Dendritic cell treated with granulocyte-macrophage colony-stimulating factor and Interleukin-4, amounts not matched to agents 40 ng/mL and 50 ng/mL, for 4 days (primary cell): ENCODE data around the gene RNLS.
A peak's percentile ranks its signal among the peaks of the same experiment; 100 is the strongest.

Source experiments
- H3K27ac Mint-ChIP-seq: one replicate; pipeline ENCODE4 v1.8.0; 2022; ENCODE audit warnings: mild to moderate bottlenecking, mixed read lengths
- H3K27me3 Mint-ChIP-seq: one replicate; pipeline ENCODE4 v1.8.0; 2022; ENCODE audit warnings: mild to moderate bottlenecking, mixed read lengths
- H3K36me3 Mint-ChIP-seq: one replicate; pipeline ENCODE4 v1.8.0; 2022; ENCODE audit warnings: low read depth, mixed read lengths
- H3K4me1 Mint-ChIP-seq: one replicate; pipeline ENCODE4 v1.8.0; 2022; ENCODE audit warnings: low read depth, mixed read lengths
- H3K4me3 Mint-ChIP-seq: one replicate; pipeline ENCODE4 v1.8.0; 2022; ENCODE audit warnings: mild to moderate bottlenecking, moderate library complexity, mixed read lengths
- H3K9me3 Mint-ChIP-seq: one replicate; pipeline ENCODE4 v1.8.0; 2022; ENCODE audit warnings: mixed read lengths
- intact Hi-C: fragments of 100-400 bp; cut with micrococcal nuclease; formaldehyde crosslinking; loops from one replicate; pipeline ENCODE4 v1.15.0; 2022

The RNLS gene

DNA sequence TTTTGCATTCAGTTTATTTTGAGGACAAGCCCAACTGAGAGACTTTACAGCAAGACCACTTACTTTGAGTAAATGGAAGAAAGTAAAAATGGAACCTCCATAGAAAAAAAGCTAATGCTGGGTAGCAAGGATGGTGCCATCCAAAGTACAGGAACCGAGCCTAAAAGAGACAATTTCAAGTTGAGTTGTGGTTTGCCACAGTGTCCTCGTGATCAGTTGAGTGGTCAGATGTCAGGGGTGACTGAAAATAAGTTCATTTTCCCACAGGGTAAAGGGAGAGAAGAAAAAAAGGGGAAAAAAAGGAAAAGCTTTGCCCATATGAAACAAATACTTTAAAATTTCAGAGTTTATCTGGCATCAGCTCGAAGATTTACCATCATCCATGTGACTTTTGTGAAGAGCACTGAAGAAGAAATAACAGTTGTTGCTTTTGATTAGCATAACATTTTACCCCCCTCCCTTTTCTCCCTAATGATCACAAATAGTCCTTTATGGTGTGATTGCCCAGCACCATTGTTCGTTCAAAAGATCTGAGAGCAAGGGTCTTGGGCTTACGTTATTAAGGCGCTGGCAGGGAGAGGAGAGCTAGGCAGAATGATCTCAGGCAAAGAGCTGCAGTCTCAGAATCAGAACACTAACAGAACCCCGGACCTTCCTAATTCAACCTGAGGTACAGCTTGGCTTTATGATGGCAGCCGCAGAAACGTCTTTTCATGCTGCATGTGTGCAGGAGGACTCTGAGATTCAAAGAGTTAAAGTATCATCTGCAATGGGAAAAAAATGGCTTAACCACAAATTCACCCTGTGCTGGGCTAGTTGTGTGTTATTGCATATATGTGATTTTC, 338.1 kb downstream of the RNLS start:
- Mint-ChIP-seq H3K4me1 (peaks cover 37% of the 10 kb centered on the region), H3K36me3 (no peaks in the 10 kb centered on the region), H3K27ac (peak overlapping the region; percentile 21), H3K4me3 (no peak overlapping the region), H3K27me3 (peaks cover 2% of the 10 kb centered on the region), H3K9me3 (no peaks in the 10 kb centered on the region)
- intact Hi-C loops: no loop called here

DNA sequence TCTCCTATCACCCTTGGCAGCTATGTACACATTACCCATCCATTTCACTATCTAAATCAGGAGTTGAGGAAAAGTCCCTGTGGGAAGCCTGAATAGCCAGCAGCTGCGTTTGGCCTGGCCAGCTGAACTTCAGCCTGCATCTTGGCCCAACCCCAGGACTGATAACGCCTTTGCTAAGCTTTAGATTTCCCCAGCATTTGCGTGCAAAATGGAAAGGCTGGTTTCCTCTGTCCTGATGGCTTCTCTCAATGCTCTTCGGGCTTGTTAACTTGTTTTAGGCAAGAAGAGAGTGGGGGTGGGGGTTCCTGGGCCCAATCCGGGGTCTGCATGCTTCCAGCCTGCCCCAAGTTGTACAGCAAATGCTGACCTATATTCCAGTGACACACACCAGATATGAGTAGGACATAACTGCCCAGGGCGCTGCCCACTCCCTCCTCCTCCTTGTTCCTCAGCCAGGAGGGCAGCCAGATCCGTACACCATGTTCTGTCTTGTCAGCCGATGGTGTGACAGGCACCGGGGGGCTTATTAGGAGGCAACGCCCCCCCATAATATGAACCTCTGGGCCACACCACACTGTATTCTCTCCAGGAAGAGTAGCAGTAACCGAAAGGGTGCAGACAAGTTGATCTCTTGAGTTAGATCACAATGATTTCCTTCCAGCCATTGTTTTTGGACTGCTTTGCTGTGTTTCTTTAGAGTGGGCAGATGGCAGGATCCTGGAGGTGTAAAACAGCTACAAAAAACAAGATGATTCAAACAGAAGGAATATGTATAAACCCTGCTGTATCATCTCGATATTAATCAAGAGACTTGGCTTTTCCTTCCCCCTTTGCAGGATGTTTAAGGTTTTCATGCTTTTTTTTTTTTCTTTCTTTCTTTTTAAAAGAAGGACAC, 339.0 kb downstream of the RNLS start:
- H3K27ac Mint-ChIP-seq: peak overlapping the region; percentile 21
- peaks cover 37% of the 10 kb centered on the region for H3K4me1 Mint-ChIP-seq
- no peaks in the 10 kb centered on the region for H3K36me3 Mint-ChIP-seq
- intact Hi-C loops: no loop called here
- H3K27me3 Mint-ChIP-seq: peaks cover 2% of the 10 kb centered on the region
- no peaks in the 10 kb centered on the region for H3K9me3 Mint-ChIP-seq
- H3K4me3 Mint-ChIP-seq: no peak overlapping the region

DNA sequence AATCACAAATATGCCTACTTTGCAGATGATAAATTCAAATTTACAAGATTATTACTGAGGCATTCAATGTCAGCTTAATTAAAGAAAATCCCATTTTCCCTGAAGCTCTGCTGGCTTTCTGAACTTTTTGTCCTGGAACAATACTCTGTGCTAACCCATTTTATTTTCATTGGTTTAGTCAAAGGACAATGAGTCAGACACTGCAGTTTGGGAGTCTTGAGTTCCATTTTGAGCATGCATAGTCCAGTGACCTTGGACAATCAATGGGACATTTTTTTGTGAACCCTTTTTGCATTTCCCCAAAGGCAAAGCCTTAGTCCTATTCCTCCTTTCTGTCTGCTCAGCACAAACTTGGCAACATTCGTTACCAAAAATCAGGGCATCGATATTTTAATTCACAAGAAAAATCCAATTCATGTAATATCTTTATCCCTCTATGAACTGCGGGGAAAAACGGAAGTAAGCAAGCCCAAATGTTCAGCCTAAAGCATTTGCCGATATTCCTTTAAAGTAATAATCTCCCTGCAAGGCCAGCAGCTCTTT, 339.8 kb downstream of the RNLS start:
- H3K27ac Mint-ChIP-seq: no peak overlapping the region
- H3K4me1 Mint-ChIP-seq: peaks cover 37% of the 10 kb centered on the region
- no peaks in the 10 kb centered on the region for H3K9me3 Mint-ChIP-seq
- H3K27me3 Mint-ChIP-seq: peaks cover 2% of the 10 kb centered on the region
- no peak overlapping the region for H3K4me3 Mint-ChIP-seq
- H3K36me3 Mint-ChIP-seq: no peaks in the 10 kb centered on the region
- intact Hi-C loops: no loop called here

DNA sequence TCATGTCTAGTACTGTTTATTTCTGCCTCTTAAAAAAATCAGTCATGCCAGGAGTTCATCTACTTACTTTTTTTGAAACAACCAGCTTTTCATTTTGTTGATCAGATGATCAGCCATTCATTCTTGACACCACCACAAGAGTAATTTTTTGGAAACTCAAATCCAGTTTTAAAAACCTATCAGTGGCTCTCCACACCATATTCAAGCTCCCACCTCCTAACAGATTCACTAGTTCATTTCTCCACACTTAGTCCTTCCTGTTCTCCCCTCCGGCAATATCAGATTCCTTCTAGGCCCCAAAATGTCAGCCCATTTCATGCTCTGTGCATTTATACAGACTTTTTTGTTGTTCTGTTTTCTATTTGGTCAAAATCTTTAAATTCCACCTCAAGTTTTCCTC, 341.6 kb downstream of the RNLS start:
- no peaks in the 10 kb centered on the region for H3K36me3 Mint-ChIP-seq
- no peak overlapping the region for H3K4me3 Mint-ChIP-seq
- H3K4me1 Mint-ChIP-seq: peaks cover 26% of the 10 kb centered on the region
- intact Hi-C loops: no loop called here
- no peaks in the 10 kb centered on the region for H3K9me3 Mint-ChIP-seq
- peaks cover 2% of the 10 kb centered on the region for H3K27me3 Mint-ChIP-seq
- no peak overlapping the region for H3K27ac Mint-ChIP-seq

DNA sequence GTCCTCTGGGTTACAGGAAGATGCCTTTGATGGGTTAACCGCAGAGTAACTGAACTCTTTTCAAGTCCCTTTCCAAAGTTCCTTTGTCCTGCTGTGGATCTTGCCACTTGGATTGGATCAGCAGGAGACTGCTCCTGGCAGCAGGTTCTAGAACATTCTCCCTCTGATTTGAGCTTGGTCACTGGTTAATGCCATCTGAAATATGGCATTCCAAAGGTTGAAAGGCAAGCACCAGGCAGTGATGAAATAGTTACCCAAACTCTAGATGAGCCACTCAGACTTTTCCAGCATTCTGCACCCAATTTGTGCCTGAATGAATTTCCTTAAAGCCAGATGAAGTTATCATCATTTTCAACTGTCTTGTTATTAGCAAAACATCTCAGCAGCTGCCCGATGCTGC, 343.9 kb downstream of the RNLS start:
- peaks cover 2% of the 10 kb centered on the region for H3K27me3 Mint-ChIP-seq

DNA sequence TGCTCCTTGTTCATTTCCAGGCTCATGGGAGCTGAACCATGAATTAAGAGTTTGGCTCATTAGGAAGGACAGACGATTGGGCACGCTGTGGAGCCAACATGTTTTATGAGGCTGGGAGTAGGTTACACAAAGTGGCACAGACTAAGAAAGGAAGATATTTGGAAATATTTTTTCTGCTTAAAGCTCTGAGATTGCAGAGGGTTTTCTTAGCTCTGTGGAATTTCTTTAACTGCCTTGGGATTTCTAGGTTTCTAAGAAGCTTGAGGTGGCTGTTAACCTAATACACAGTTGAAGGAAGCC, 344.6 kb downstream of the RNLS start:
- Mint-ChIP-seq H3K4me3 (no peak overlapping the region), H3K27me3 (no peaks in the 10 kb centered on the region), H3K9me3 (no peaks in the 10 kb centered on the region), H3K4me1 (peaks cover 18% of the 10 kb centered on the region), H3K27ac (no peak overlapping the region), H3K36me3 (no peaks in the 10 kb centered on the region)
- intact Hi-C loops: no loop called here

More for the DNA sequence above, 343.9 kb downstream of the RNLS start:
- H3K27ac Mint-ChIP-seq: no peak overlapping the region
- H3K9me3 Mint-ChIP-seq: no peaks in the 10 kb centered on the region
- intact Hi-C loops: no loop called here
- peaks cover 19% of the 10 kb centered on the region for H3K4me1 Mint-ChIP-seq
- H3K36me3 Mint-ChIP-seq: no peaks in the 10 kb centered on the region
- no peak overlapping the region for H3K4me3 Mint-ChIP-seq

DNA sequence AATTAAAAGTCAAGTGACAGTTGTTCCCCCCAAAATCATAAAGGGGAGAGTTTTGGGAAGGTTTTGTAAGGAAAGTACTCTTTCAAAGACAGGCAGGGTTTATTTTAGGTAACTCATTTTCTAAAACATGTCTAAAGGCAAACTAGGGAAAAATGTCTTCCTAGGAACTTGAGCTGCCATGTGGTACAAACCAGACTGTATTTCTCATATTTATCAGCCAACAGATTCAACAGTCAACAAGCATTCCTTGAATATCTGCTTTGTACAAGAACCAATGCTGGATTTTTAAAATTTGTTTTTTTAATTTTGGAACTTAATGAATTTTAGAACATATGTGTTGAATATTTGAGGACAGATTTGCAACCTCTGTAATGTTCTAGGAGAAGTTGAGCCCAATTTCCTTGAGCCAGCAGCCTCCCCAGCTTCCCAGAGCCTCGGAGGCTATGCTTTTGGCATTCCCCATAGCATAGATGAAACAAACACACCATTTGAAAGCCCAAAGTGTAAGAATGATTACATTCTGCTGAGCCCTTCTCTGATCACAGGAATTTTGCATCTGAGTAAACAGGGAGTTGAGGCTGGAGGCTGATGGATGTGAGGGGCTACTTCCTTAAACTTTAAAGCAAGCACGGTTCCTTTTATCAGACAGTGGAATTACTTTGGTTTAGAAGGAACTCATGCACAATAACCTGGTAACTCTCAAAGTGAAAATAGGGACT, 345.1 kb downstream of the RNLS start:
- no peaks in the 10 kb centered on the region for H3K27me3 Mint-ChIP-seq
- no peak overlapping the region for H3K4me3 Mint-ChIP-seq
- intact Hi-C loops: no loop called here
- H3K36me3 Mint-ChIP-seq: no peaks in the 10 kb centered on the region
- H3K9me3 Mint-ChIP-seq: no peaks in the 10 kb centered on the region
- peaks cover 18% of the 10 kb centered on the region for H3K4me1 Mint-ChIP-seq
- H3K27ac Mint-ChIP-seq: no peak overlapping the region

DNA sequence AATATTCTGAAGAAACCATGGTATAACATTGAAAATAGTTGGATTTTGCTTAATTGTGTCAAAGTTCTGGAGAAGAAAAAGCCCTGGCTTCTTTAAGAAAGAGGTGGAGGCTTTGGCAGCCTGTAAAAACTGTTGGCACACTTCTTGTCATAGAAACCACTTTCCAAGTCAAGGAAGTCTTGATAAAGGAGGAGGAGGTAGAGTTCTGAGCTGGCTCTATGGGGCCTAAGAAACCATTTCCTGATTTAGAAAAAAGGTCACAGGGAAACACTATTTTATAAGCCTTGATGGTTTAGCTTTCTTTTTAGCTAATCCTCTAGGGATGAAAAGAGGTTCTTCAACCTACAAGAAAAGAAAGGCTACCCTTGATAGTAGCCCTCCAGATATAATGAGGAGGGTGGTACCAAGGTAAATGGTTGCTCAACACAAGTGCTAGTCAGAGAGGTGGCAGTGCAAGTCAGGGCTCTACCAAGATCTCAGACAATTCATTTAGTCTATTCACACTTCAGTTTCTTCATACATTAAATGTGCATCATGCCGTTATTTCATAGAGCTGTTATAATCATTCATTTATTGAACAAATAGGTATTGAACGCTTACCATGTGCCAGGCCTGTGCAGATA, 346.9 kb downstream of the RNLS start:
- Mint-ChIP-seq H3K27me3 (no peaks in the 10 kb centered on the region), H3K4me3 (no peak overlapping the region), H3K27ac (no peak overlapping the region), H3K4me1 (peaks cover 17% of the 10 kb centered on the region), H3K36me3 (no peaks in the 10 kb centered on the region), H3K9me3 (no peaks in the 10 kb centered on the region)
- intact Hi-C loops: no loop called here

DNA sequence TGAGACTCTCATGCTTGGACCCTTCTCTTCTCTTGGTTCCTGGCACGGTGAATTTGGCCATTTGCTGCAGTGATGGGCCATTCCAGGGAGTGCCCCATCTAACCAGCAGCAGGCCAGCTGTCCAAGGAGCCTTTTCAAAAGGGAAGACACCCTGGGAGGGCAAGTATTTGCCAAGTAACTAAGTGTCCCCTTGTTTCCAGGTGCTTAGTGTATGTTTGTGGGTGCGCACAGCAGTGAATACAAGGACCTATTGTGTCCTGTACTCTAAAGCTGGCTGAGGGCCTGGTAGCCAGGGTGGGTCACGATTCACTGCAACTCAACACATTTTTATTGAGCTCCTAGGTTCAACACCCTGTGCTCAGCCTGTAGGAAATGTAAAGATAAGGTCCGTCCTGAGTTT, 348.8 kb downstream of the RNLS start:
- Mint-ChIP-seq H3K27ac (no peak overlapping the region), H3K4me3 (no peak overlapping the region), H3K27me3 (no peaks in the 10 kb centered on the region), H3K36me3 (no peaks in the 10 kb centered on the region), H3K9me3 (no peaks in the 10 kb centered on the region), H3K4me1 (peaks cover 17% of the 10 kb centered on the region)
- intact Hi-C loops: no loop called here

DNA sequence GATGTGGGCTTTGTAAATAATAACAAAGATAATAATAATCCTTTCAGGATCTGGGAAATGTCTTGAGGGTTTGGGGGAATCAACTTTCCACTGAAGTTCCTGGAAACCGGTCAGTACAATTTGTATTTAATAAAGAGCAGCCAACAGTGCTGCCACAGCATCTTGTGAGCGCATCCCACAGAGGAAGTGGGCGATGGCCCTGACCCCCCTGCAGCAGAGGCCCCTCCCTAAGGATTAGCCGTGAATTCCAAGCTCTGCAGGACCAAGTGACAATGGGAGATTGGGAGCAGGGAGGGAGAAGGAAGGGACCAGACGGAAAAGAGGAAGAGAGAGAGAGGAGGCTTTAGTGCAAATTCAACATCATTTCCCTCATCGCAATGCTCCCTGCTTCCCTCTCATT, 349.2 kb downstream of the RNLS start:
- Mint-ChIP-seq H3K9me3 (no peaks in the 10 kb centered on the region), H3K27me3 (no peaks in the 10 kb centered on the region), H3K4me3 (no peak overlapping the region), H3K4me1 (peaks cover 19% of the 10 kb centered on the region), H3K36me3 (no peaks in the 10 kb centered on the region), H3K27ac (no peak overlapping the region)
- intact Hi-C loops: no loop called here

DNA sequence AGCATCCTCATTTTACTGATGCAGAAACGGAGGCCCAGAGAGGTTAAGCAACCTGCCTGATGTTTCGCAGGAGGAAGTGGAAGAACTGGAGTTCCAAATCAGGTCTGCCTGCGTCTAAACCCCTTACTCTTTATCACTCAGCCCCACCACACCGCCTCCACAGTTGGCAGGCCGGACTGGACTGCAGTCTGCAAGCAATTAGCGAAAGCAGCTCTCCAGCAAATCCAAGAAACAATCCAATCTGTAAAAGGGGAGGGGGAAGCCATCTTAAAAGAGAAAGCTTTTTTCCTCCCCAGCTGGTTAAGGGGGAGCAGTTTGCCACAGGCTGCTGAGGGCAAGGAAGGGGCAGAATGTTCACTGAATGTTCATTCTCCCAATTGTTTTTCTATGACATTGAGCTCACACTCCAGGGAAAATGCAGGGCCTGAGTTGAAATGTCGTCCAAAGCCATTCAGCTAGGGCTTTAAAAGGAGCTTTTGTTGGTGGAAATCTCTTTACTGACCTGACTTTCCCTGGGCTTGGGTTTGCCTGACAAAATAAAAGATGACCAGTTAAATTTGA, 350.1 kb downstream of the RNLS start:
- Mint-ChIP-seq H3K4me3 (no peak overlapping the region), H3K27ac (no peak overlapping the region), H3K36me3 (no peaks in the 10 kb centered on the region), H3K9me3 (no peaks in the 10 kb centered on the region), H3K4me1 (peaks cover 27% of the 10 kb centered on the region), H3K27me3 (peaks cover 3% of the 10 kb centered on the region)
- intact Hi-C loops: no loop called here

DNA sequence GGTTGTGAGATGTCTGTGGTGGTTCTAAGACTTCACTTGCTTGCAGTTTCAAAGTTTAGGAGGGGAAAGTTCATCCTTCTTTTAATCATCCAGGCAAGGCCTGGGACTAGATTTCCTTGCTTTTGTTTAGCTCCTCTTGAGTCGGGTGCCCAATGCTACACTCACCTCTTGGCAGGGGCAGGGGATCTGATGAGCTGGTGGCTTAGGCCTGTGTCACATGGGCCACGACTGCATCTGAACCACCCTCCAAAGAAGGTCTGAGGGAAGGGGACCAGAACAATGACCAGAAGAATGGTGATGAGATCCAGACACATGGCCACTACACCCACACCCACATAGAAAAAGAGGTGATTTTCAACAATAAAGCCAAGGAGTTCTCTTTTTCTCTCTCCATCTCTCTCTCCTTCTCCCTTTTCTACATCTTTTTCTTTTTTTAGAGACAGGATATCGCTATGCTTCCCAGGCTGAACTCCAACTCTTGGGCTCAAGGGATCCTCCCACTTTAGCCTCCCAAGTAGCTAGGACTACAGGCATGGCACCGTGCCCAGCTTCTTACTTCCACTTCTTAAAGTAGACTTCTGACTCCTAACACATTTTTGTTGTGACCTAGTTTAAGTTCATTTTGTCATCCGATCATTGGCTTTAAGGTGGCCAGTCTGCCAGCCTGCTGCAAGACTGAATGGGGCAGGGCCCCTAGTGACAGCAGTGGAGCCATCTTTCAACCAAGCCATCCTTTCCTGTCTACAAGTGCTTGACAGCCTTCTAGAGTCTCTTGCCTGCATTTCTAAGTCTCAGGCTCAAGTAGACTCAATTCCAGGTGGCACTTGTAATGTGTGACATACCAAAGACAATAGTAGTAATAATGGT, 350.9 kb downstream of the RNLS start:
- peaks cover 35% of the 10 kb centered on the region for H3K4me1 Mint-ChIP-seq
- H3K9me3 Mint-ChIP-seq: no peaks in the 10 kb centered on the region
- H3K27me3 Mint-ChIP-seq: peaks cover 3% of the 10 kb centered on the region
- intact Hi-C loops: no loop called here
- H3K27ac Mint-ChIP-seq: no peak overlapping the region
- no peak overlapping the region for H3K4me3 Mint-ChIP-seq
- no peaks in the 10 kb centered on the region for H3K36me3 Mint-ChIP-seq

DNA sequence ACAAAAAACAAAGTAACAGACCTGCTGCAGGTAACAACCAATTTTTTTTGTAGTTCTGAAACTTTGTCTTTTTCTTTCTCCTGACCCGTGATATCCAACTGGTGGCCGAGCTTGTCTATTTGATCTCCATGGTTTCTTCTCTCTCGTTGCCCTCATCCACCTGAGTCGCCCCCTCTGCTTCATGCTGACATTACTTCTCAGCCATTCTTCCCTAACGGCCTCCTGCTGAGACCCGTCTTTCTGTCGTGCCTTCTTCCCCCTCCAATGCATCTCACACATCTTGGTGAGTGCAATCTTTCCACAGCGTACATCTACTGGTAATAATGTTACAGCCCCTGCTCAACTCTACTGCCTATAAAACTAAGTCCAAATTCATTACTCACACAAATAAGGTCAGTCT, 352.9 kb downstream of the RNLS start:
- Mint-ChIP-seq H3K27me3 (peaks cover 3% of the 10 kb centered on the region), H3K27ac (no peak overlapping the region), H3K9me3 (no peaks in the 10 kb centered on the region), H3K36me3 (no peaks in the 10 kb centered on the region), H3K4me3 (no peak overlapping the region), H3K4me1 (peaks cover 36% of the 10 kb centered on the region)
- intact Hi-C loops: no loop called here
